ENCODE measurements around the gene TMEM81. TPM values are rescaled to one million over a fixed set of nuclear protein-coding genes. Genes with fewer than 3 reads are reported as not detected.

TMEM81 gene
- total RNA-seq, 6 experiments from 2014 or later = 1.4 to 2.3 (median 1.7) TPM

DNA sequence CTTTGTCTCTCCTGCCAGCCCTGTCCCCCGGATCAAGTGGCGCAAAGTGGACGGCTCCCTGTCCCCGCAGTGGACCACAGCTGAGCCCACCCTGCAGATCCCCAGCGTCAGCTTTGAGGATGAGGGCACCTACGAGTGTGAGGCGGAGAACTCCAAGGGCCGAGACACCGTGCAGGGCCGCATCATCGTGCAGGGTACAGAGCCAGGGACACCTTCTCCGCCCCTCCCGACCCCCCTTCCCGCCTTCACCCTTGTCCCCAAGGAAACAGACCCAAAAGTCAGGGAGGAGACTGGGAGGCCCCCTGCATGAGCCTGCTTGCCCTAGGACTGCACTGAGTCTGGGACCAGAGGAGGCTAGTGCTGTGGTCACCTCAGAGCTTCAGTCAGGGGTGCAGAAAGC lies 23.0 kb downstream of the TMEM81 start:
- no peaks in the 10 kb centered on the region for H3K9me3 Mint-ChIP-seq
- no peak overlapping the region for H3K4me3 Mint-ChIP-seq
- no peak for DNase-seq
- no peaks in the 10 kb centered on the region for H3K36me3 Mint-ChIP-seq (ENCODE audit: low read depth)
- no peak overlapping the region for H3K27ac Mint-ChIP-seq
- H3K27me3 Mint-ChIP-seq (ENCODE audit: insufficient read depth) = peaks cover 32% of the 10 kb centered on the region
- TF ChIP-seq, protein P1, sequence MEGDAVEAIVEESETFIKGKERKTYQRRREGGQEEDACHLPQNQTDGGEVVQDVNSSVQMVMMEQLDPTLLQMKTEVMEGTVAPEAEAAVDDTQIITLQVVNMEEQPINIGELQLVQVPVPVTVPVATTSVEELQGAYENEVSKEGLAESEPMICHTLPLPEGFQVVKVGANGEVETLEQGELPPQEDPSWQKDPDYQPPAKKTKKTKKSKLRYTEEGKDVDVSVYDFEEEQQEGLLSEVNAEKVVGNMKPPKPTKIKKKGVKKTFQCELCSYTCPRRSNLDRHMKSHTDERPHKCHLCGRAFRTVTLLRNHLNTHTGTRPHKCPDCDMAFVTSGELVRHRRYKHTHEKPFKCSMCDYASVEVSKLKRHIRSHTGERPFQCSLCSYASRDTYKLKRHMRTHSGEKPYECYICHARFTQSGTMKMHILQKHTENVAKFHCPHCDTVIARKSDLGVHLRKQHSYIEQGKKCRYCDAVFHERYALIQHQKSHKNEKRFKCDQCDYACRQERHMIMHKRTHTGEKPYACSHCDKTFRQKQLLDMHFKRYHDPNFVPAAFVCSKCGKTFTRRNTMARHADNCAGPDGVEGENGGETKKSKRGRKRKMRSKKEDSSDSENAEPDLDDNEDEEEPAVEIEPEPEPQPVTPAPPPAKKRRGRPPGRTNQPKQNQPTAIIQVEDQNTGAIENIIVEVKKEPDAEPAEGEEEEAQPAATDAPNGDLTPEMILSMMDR (IDR thresholded peaks at IDR 0.05) = no peak
- H3K4me1 Mint-ChIP-seq (ENCODE audit: low read depth) = no peaks in the 10 kb centered on the region

DNA sequence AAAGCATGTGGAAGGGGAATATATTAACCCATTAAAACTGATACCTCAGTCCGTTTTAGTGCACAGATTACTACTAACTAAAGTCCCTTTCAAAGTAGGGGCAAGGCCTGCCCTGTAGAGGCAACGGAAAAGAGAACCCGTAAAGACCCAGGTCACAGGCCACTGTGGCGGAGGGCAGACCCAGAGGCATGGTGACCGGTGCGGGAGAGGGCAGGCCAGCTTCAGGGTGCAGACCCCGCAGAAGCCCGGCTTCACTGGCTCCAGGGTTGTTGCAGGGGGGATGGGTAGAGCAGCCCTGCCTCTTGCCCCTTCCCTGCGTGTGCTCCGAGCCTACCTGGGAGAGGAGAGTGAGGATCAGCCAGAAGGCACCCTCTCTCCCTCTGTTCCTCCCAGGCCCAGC lies 23.5 kb downstream of the TMEM81 start:
- peaks cover 32% of the 10 kb centered on the region for H3K27me3 Mint-ChIP-seq (ENCODE audit: insufficient read depth)
- no peaks in the 10 kb centered on the region for H3K36me3 Mint-ChIP-seq (ENCODE audit: low read depth)
- no peak overlapping the region for H3K27ac Mint-ChIP-seq
- TF ChIP-seq, protein P1 (IDR thresholded peaks at IDR 0.05) = no peak
- no peaks in the 10 kb centered on the region for H3K9me3 Mint-ChIP-seq
- DNase-seq = no peak
- H3K4me3 Mint-ChIP-seq = no peak overlapping the region
- no peaks in the 10 kb centered on the region for H3K4me1 Mint-ChIP-seq (ENCODE audit: low read depth)

DNA sequence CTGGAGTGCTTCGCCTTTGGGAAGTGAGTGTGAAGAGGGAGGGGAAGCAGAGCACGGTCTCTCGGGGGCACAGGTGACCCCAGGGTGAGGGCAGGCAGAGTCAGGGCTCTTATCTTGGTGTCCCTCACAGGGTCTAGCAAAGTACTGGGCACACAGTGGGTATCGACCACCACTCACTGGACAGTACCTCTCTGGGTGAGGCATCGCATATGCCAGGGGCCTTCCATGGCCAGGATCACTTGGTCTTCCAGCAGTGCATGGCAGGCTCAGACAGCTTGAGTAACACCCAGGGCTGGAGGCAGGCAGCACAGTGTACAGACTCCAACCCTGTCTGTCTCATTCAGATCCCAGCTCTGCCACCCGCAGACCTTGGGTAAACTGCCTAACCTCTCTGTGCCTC lies 24.6 kb downstream of the TMEM81 start:
- H3K4me3 Mint-ChIP-seq = no peak overlapping the region

DNA sequence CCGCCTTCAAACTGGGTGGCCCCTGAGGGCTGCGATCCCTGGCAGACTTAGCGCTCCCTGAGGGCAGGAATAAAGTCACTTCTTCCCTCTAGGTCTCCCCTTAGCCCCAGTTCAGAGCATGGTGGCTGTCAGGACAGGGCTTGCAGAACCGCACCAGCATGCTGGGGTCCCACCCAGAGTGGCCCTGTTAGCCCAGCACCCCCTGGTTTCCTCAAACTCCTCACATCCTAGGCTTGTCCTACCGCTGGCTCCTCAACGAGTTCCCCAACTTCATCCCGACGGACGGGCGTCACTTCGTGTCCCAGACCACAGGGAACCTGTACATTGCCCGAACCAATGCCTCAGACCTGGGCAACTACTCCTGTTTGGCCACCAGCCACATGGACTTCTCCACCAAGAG lies 25.4 kb downstream of the TMEM81 start:
- Mint-ChIP-seq H3K4me3 (no peak overlapping the region), H3K4me1 (ENCODE audit: low read depth) (no peaks in the 10 kb centered on the region), H3K9me3 (no peaks in the 10 kb centered on the region), H3K27me3 (ENCODE audit: insufficient read depth) (peaks cover 29% of the 10 kb centered on the region), H3K36me3 (ENCODE audit: low read depth) (no peaks in the 10 kb centered on the region), H3K27ac (no peak overlapping the region)
- no peak for DNase-seq
- TF ChIP-seq, protein P1 (IDR thresholded peaks at IDR 0.05) = no peak

More for the DNA sequence above, 24.6 kb downstream of the TMEM81 start:
- Mint-ChIP-seq H3K27ac (no peak overlapping the region), H3K27me3 (ENCODE audit: insufficient read depth) (peaks cover 30% of the 10 kb centered on the region), H3K36me3 (ENCODE audit: low read depth) (no peaks in the 10 kb centered on the region), H3K4me1 (ENCODE audit: low read depth) (no peaks in the 10 kb centered on the region), H3K9me3 (no peaks in the 10 kb centered on the region)
- TF ChIP-seq, protein P1 (IDR thresholded peaks at IDR 0.05) = no peak
- DNase-seq = no peak

DNA sequence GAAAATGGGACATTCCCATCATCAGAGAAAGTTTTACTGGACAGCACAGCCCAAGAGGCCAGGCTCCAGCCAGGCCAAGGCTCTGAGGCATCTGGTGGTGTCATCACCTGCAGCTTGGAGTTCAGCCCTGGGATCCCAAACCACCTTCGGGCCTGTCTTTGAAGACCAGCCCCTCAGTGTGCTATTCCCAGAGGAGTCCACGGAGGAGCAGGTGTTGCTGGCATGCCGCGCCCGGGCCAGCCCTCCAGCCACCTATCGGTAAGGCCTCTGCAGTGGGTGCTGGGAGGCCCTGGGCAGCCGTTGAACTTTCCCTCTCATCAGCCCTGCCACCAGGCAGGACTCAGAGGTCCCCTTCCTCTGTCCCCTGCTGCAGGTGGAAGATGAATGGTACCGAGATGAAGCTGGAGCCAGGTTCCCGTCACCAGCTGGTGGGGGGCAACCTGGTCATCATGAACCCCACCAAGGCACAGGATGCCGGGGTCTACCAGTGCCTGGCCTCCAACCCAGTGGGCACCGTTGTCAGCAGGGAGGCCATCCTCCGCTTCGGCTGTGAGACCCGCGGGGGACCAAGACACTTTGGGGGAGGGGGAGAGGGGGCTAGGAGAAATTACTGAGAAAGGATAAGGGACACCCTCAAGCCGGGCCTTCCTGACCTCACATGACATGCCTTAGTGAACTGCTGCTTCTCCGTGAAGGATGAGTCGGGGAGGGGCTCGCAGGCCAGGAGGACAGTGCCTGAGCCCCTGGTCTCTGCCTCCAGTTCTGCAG lies 26.3 kb downstream of the TMEM81 start:
- DNase-seq = no peak
- TF ChIP-seq, protein P1 (IDR thresholded peaks at IDR 0.05) = no peak
- Mint-ChIP-seq H3K9me3 (no peaks in the 10 kb centered on the region), H3K27me3 (ENCODE audit: insufficient read depth) (peaks cover 31% of the 10 kb centered on the region), H3K36me3 (ENCODE audit: low read depth) (no peaks in the 10 kb centered on the region), H3K4me3 (no peak overlapping the region), H3K4me1 (ENCODE audit: low read depth) (no peaks in the 10 kb centered on the region), H3K27ac (no peak overlapping the region)
